K562 (cell line): ENCODE results near the gene NSMCE1. TPM values are rescaled to one million over a fixed set of nuclear protein-coding genes. Genes with fewer than 3 reads are reported as not detected.
A peak's percentile ranks its signal among the peaks of the same experiment; 100 is the strongest.

Experiments
- ADNP ChIP-seq: fragments of 200-800 bp; sonication (Bioruptor generic); IDR thresholded peaks from 2 replicates; pipeline ENCODE4 v1.6.1; 2016; ENCODE audit warnings: missing genetic modification characterization, missing compliant biosample characterization
- C11orf30 ChIP-seq: fragments of 450-650 bp; IDR thresholded peaks from 2 replicates; pipeline ENCODE4 v1.6.1; 2016; ENCODE audit warnings: low read depth, mild to moderate bottlenecking
- DNMT1 ChIP-seq: fragments of 450-650 bp; IDR thresholded peaks from 2 replicates; pipeline ENCODE4 v1.6.1; 2016; ENCODE audit warnings: antibody characterized with exemption, mild to moderate bottlenecking
- ELK3 ChIP-seq: fragments of 450-650 bp; formaldehyde crosslinking; IDR thresholded peaks from 2 replicates; pipeline ENCODE4 v1.4.0; 2020; ENCODE audit warnings: mild to moderate bottlenecking
- ETV6 ChIP-seq, 3 experiments: fragments of 150-350 bp in 1 of 3; sonication (generic) in 1 of 3; formaldehyde crosslinking in 1 of 3; IDR thresholded peaks; 2 replicates each; pipeline versions ENCODE4 v1.6.1 to v1.8.0; 2014 to 2022; ENCODE audit warnings: borderline replicate concordance in 2 of 3, low read depth in 2 of 3, antibody characterized with exemption in 1 of 3, low read length in 1 of 3, mild to moderate bottlenecking in 1 of 3, missing genetic modification reagents in 1 of 3
- EWSR1 ChIP-seq: fragments of 450-650 bp; IDR thresholded peaks from 2 replicates; pipeline ENCODE4 v1.6.1; 2018; ENCODE audit warnings: borderline replicate concordance, mild to moderate bottlenecking, low read depth, moderate library complexity; ENCODE audit not compliant: partially characterized antibody
- FOXO4 ChIP-seq: fragments of 450-650 bp; formaldehyde crosslinking; IDR thresholded peaks from 2 replicates; pipeline ENCODE4 v1.4.0; 2020; ENCODE audit warnings: mild to moderate bottlenecking, moderate library complexity
- GABPA ChIP-seq: fragments of 200-800 bp; sonication (Bioruptor generic); conservative IDR thresholded peaks from 2 replicates; pipeline ENCODE4 v1.6.1; 2016; ENCODE audit warnings: low read depth, missing genetic modification characterization, missing compliant biosample characterization
- IFI16 ChIP-seq: fragments of 250-450 bp; sonication (Bioruptor Pico); IDR thresholded peaks from 2 replicates; pipeline ENCODE4 v2.1.2; 2022; ENCODE audit warnings: mild to moderate bottlenecking, inconsistent platforms
- L3MBTL2 ChIP-seq: fragments of 450-650 bp; IDR thresholded peaks from 2 replicates; pipeline ENCODE4 v1.6.1; 2016; ENCODE audit warnings: mild to moderate bottlenecking, moderate library complexity
- POLR2AphosphoS2 ChIP-seq: IDR thresholded peaks from 2 replicates; pipeline ENCODE4 v1.6.1; 2012; ENCODE audit warnings: low read length, improper control_type of control experiment
- POLR2H ChIP-seq: IDR thresholded peaks from 2 replicates; pipeline ENCODE4 v1.6.1; 2016; ENCODE audit warnings: missing genetic modification characterization, low read depth, mild to moderate bottlenecking, control low read depth, missing compliant biosample characterization, moderate library complexity
- RCOR1 ChIP-seq, 2 experiments: IDR thresholded peaks; 2 replicates each; pipeline ENCODE4 v1.6.1; 2012; ENCODE audit warnings: low read depth in 2 of 2, low read length in 2 of 2, borderline replicate concordance in 1 of 2, improper control_type of control experiment in 1 of 2
- STAT5B ChIP-seq: fragments of 250-450 bp; sonication (Bioruptor Pico); IDR thresholded peaks from 2 replicates; pipeline ENCODE4 v1.8.0; 2021; ENCODE audit warnings: mild to moderate bottlenecking, inconsistent platforms
- TGIF2 ChIP-seq: sonication (generic); formaldehyde crosslinking; IDR thresholded peaks from 2 replicates; pipeline ENCODE4 v1.8.1; 2022; ENCODE audit warnings: mild to moderate bottlenecking, missing genetic modification reagents, moderate library complexity
- polyA plus RNA-seq, 8 experiments: library from polyadenylated mRNA; depleted of rRNA in 4 of 8; stranded (reverse) in 5 of 8; unstranded in 3 of 8; fragments of >200 nt; fragmentation: Nextera tagmentation in 2 of 8; fragmentation: Illumina TruSeq in 1 of 8; extraction: Ambion mirVana in 2 of 8; extraction: Trizol in 1 of 8; gene quantifications; 2 replicates each; pipeline versions ENCODE4 v1.2.1 to v1.2.3, GENCODE V29; 2011 to 2014; ENCODE audit warnings: inconsistent platforms in 1 of 8, missing spikeins in 1 of 8
- total RNA-seq, 7 experiments: library from RNA; depleted of rRNA in 6 of 7; stranded (reverse); fragments of >200 nt in 6 of 7; fragmentation: Illumina TruSeq in 2 of 7; extraction: Trizol in 2 of 7; gene quantifications; 2 replicates each; pipeline versions ENCODE4 v1.2.1 to v1.2.3, GENCODE V29; 2011 to 2021; ENCODE audit warnings: low replicate concordance in 1 of 7
- TF ChIP-seq, protein P1 (sequence below): IDR thresholded peaks from 2 replicates; pipeline ENCODE4 v1.6.1; 2012; ENCODE audit warnings: low read depth, low read length, improper control_type of control experiment, borderline replicate concordance
- TF ChIP-seq, protein P2 (sequence below): fragments of 200-800 bp; sonication (Bioruptor generic); IDR thresholded peaks from 2 replicates; pipeline ENCODE4 v1.6.1; 2017; ENCODE audit warnings: missing genetic modification characterization, missing compliant biosample characterization
- TF ChIP-seq, protein P3 (sequence below): sonication (generic); formaldehyde crosslinking; IDR thresholded peaks from 2 replicates; pipeline ENCODE4 v1.9.0; 2022; ENCODE audit warnings: mild to moderate bottlenecking, missing genetic modification reagents

The NSMCE1 gene
- total and polyA plus RNA-seq, 9 of the 15 experiments (the other 6 are each of a cell fraction or from before 2014, with no cell fraction given): 52.1 to 163 (median 61.5) TPM

DNA sequence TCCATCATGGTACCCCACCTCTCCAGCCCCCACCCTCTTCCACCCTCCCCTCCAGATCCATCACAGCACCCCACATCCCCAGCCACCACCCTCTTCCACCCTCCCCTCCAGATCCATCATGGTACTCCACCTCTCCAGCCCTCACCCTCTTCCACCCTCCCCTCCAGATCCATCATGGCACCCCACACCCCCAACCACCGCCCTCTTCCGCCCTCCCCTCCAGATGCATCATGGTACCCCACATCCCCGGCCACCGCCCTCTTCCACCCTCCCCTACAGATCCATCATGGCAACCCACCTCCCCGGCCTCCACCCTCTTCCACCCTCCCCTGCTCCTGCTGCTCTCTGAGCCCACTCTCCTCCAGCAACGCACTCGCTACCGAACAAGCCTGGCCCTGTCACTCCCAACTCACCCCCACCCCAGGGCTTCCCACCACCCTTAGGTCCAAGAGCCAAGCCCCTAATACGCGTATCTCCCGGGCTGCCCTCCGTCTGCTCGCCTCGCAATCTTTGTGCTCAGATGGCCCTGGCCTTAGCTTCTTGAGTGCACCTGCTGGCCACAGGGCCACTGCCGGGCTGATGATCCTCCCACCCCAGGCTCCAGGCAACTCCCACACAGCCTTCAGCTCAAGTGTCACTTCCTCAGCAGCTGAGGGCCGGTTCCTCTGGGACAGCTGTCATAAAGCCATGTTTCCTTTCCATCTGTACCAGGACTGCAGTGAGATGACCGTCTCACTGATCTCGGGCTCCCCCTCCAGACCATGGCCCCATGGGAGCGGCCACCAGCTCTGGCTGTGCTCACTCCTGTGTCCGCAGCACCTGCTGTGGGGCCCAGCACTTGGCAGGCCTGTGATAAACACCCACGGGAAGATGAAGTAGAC is 39.7 kb downstream of the NSMCE1 start (continued):
- TF ChIP-seq IFI16 (CRISPR knock-in tag): no peak
- peak in 1 of 2 experiments; percentile 66; a peak in 2 of 4 replicates for TF ChIP-seq RCOR1 (IDR thresholded peaks at IDR 0.05; ENCODE audit: borderline replicate concordance in 1 of 2, low read depth in 2 of 2, low read length in 2 of 2)
- TF ChIP-seq, protein P1, sequence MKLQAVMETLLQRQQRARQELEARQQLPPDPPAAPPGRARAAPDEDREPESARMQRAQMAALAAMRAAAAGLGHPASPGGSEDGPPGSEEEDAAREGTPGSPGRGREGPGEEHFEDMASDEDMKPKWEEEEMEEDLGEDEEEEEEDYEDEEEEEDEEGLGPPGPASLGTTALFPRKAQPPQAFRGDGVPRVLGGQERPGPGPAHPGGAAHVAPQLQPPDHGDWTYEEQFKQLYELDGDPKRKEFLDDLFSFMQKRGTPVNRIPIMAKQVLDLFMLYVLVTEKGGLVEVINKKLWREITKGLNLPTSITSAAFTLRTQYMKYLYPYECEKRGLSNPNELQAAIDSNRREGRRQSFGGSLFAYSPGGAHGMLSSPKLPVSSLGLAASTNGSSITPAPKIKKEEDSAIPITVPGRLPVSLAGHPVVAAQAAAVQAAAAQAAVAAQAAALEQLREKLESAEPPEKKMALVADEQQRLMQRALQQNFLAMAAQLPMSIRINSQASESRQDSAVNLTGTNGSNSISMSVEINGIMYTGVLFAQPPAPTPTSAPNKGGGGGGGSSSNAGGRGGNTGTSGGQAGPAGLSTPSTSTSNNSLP: no peak
- TF ChIP-seq TGIF2: no peak
- no peak for TF ChIP-seq DNMT1
- no peak for TF ChIP-seq POLR2AphosphoS2
- no peak for TF ChIP-seq ETV6 (IDR thresholded peaks at IDR 0.05; ENCODE audit: borderline replicate concordance in 1 of 2, low read depth in 2 of 2, low read length in 1 of 2)
- no peak for TF ChIP-seq ETV6 (CRISPR knock-in tag; IDR thresholded peaks at IDR 0.05; ENCODE audit: borderline replicate concordance)
- no peak for TF ChIP-seq FOXO4 (CRISPR knock-in tag)
- TF ChIP-seq ADNP (tag): no peak
- TF ChIP-seq, protein P2, sequence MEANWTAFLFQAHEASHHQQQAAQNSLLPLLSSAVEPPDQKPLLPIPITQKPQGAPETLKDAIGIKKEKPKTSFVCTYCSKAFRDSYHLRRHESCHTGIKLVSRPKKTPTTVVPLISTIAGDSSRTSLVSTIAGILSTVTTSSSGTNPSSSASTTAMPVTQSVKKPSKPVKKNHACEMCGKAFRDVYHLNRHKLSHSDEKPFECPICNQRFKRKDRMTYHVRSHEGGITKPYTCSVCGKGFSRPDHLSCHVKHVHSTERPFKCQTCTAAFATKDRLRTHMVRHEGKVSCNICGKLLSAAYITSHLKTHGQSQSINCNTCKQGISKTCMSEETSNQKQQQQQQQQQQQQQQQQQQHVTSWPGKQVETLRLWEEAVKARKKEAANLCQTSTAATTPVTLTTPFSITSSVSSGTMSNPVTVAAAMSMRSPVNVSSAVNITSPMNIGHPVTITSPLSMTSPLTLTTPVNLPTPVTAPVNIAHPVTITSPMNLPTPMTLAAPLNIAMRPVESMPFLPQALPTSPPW (CRISPR knock-in tag): peak; percentile 30; the same call in 1 of the 2 replicates
- TF ChIP-seq, protein P3, sequence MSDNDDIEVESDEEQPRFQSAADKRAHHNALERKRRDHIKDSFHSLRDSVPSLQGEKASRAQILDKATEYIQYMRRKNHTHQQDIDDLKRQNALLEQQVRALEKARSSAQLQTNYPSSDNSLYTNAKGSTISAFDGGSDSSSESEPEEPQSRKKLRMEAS (CRISPR knock-in tag): peak; percentile 56; the same call in 1 of the 2 replicates
- TF ChIP-seq POLR2H (tag): no peak
- TF ChIP-seq STAT5B: no peak
- no peak for TF ChIP-seq GABPA
- no peak for TF ChIP-seq L3MBTL2
- TF ChIP-seq EWSR1: no peak
- no peak for TF ChIP-seq ELK3 (CRISPR knock-in tag)
- no peak for TF ChIP-seq C11orf30
